ENCODE measurements around the gene LSM11.
"Not testable (repeated sequence)": the region's sequence is repeated elsewhere in the genome, so short reads cannot be mapped to it uniquely, and the experiment has no call there.

LSM11 gene

GRCh38 chr5:157743163-157744050 is at the start of gene LSM11:
Gene LSM11, plus strand, starts transcription at chr5:157743712. Its CDS starts 39 bp downstream, at chr5:157743751.
- peak; percentile 56 for DNase-seq

GRCh38 chr5:157693816-157694215 is 49.7 kb upstream of the LSM11 start:
- DNase-seq: not testable (repeated sequence)

GRCh38 chr5:157696154-157696553 is 47.4 kb upstream of the LSM11 start:
- DNase-seq: not testable (repeated sequence)

- not testable (repeated sequence) for DNase-seq
Observed at GRCh38 chr5:157698674-157699073, 44.8 kb upstream of the LSM11 start.

- no peak for DNase-seq
Observed at GRCh38 chr5:157703736-157704135, 39.8 kb upstream of the LSM11 start.

DNA sequence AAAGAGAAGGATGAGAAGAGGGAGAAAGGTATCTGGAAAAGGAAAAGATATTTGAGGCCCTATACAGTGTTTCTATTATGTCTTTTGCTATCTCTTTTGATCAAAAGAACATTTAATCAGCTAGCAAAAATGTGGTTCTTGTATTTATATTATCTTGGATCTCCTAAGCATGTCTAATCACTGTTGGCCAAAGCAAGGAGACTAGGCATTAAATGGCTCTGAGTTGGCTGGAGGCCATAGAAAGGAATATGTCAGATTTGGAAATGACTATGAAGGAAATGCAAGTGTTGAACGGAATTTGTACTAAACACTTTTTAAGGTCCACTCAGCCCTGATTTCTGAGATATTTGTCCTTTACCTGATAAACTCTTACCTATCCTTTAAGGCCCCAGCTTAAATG is 34.6 kb upstream of the LSM11 start:
- no peak for DNase-seq

DNA sequence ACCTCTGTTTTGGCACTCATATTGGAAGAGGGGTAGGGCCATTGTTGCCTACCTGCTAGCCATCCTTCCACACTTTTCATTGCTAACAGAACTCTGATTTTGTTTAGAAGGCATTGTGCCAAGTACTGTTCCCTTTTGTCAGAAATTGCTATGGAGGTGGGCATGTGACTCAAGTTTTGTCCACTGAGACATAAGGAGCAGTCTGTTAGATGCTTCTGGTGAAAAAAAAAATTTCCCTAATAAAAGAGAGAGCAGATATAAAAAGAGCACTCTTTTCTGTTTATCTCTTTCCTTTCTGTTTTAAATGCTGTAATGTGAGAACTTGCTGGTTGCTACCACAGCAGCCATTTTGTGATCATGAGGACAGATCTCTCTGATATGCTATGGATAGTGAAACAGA is 34.2 kb upstream of the LSM11 start:
- DNase-seq: no peak

GRCh38 chr5:157710431-157710830 is 33.1 kb upstream of the LSM11 start:
- no peak for DNase-seq

- DNase-seq: no peak
Observed at GRCh38 chr5:157710882-157711281, 32.6 kb upstream of the LSM11 start.

DNA sequence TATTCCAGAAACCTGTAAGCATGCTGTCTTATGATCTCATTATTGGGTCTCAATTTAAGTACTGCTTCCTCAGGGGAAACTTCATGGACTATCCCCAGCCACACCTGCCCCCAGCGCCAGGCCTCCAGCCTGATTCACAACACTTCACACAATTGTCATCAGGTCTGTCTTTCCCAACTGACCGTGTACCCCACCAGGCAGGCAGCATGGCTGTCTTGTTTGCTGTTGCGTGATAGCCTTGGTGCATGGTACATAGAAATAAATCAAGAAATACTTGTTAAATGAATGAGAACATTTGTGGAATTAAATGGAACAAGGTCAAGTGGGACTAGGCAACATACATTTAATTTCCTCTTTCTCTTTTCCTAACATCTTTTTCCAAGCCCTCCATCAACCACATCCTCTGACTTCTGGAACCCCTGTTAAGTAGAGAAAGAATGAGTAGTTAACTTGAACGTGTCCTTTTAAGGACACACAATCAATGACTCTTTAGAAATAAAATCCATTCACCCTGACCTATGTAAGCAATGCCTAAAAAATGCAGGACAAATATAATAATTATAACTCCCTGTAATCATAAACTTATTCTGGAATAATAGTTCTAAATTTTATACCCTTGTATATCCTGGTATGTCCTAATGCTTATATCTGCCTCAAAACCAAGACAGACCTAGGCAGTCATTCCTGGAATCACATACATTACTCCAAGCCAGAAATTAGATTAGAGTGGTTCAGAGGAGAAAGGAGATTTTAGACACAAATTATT is 29.5 kb upstream of the LSM11 start:
- no peak for DNase-seq

GRCh38 chr5:157714596-157714864 is 29.0 kb upstream of the LSM11 start:
- DNase-seq: no peak

DNA sequence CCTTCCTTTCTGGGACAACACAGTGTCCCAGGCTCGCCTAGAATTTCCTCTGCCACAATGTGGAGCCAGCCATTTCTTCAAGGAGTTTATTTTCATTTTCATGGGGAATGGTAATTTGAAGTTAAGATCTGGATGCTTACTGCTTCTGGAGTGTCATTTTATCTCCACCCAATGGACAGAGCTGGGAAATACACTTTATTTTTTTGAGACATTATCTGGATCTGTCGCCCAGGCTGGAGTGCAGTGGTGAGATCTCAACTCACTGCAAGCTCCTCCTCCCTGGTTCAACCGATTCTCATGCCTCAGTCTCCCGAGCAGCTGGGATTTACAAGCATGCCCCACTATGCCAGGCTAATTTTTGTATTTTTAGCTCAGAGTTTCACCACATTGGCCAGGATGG is 25.0 kb upstream of the LSM11 start:
- no peak for DNase-seq

GRCh38 chr5:157719245-157719644 is 24.3 kb upstream of the LSM11 start:
- DNase-seq: no peak

- DNase-seq: no peak
Observed at GRCh38 chr5:157721159-157721558, 22.4 kb upstream of the LSM11 start.

DNA sequence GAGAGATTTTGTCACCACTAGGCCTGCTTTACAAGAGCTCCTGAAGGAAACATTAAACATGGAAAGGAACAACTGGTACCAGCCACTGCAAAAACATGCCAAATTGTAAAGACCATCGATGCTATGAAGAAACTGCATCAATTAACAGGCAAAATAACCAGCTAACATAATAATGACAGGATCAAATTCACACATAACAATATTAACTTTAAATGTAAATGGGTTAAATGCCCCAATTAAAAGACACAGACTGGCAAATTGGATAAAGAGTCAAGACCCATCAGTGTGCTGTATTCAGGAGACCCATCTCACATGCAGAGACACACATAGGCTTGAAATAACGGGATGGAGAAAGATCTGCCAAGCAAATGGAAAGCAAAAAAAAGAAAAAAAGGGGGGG is 20.6 kb upstream of the LSM11 start:
- DNase-seq: not testable (repeated sequence)

GRCh38 chr5:157726607-157727006 is 16.9 kb upstream of the LSM11 start:
- DNase-seq: not testable (repeated sequence)

- DNase-seq: not testable (repeated sequence)
Observed at GRCh38 chr5:157727858-157728257, 15.7 kb upstream of the LSM11 start.

DNA sequence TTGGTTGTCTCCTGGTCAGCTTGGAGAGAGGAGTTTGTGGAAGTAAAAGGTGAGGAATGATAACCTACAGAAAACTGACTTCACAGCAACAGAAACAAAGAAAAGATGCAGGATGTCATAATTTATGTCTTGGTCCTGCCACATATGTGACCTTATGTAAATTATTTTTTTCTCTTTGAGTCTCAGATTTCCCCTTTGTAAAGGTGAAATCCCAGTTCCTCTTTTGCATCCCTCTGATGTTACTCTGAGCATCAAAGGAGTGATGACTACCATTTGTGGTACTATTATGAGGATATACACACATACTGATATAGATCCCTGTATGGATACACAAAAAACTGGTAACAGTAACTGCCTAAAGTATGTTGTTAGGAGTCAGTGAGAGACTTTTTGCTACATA is 13.7 kb upstream of the LSM11 start:
- no peak for DNase-seq

- no peak for DNase-seq
Observed at GRCh38 chr5:157730900-157731271, 12.6 kb upstream of the LSM11 start.

DNA sequence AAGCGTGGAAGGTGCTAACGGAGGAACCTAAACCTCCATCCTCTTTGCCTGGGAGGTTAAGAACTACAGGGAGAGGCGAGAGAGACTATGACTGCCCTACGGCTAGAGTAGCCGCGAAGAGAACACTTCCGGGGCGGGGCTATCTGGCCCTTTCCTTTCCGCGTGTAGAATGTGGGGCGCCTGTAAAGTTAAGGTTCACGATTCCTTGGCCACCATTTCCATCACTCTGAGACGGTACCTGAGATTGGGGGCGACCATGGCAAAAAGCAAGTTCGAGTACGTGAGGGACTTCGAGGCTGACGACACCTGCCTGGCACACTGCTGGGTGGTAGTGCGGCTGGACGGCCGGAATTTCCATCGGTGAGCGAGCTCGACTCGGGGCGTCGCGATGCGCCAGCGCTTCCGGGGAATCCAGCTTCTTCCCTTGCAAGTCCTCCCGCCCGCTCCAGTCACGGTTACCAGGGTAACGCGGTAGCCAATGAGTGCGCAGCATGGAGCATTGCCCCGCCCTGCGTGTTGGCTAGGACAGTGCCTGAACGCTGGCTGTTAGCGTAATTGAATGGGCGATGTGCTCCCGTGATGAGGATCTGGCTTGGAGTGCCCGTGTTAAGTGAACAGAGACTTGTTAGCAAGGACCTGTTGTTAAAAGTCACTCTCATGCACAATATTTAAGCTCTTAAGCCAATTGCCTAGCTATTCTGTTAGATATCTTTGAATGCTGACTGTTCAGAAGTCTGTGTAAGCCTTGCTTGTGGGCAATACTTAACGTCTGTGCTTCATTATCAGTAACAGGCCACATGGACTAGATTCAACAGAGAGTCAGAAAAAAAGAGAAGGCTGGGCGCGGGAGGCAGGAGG is 12.0 kb upstream of the LSM11 start, which contains the start of gene THG1L:
Gene THG1L (plus strand): TSS at position 149 of the 858 bp plus-strand sequence. CDS start 21 bp downstream, at position 170.
- DNase-seq: peak; percentile 88

DNA sequence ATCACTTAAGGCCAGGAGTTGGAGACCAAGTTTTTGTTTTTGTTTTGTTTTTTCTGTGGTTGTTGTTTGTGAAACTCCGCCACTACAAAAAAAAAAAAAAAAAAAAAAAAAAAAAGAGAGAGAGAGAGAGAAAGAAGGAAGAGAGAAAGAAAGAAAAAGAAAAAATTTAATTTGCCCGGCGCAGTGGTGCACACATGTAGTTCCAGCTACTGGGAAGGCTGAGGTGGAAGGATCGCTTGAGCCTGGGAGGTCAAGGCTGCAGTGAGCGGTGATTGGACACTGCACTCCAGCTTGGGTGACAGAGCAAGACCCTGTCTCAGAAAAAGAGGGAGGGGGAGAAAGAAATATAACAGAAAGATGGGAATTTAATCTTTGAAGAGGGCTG is 11.4 kb upstream of the LSM11 start:
- DNase-seq: no peak

DNA sequence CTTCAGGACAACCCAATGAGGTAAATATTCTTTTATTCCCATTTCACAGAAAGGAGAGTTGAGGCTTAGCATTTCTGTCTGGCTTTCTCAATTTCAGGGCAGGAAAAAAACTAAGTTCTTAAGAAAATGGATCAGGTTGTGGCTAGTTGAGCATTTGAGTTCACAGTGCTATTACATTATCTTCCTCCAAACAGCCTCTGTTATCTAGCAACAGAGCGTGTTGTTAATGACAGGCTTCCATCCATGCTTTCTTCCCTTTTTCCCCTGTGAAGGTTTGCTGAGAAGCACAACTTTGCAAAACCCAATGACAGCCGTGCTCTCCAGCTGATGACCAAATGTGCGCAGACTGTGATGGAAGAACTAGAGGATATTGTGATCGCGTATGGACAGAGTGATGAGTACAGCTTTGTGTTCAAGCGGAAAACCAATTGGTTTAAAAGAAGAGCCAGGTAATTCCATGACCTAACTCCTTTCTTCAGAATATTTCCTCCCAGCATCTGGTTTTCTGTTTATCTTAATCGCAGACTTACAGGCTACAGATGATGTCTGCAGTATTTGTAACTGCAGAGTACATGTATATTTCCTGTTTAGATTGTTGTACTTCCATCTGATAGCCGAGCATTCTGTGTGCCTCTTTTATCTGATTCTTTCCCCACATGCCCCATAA is 10.8 kb upstream of the LSM11 start:
- DNase-seq: no peak

GRCh38 chr5:157734436-157734835 is 9.1 kb upstream of the LSM11 start:
- DNase-seq: no peak

Data from SHP77 treated with DMSO at 0.1 percent for 48 hours (cell line).